Left hindlimb (tissue), 1 donor: ENCODE results near the gene DIP2B.

ENCODE experiments used
- DNase-seq: peaks from one replicate; pipeline ENCODE4 v3.0.0-alpha.2; 2018

Gene DIP2B

GRCh38 chr12:50776749-50777728, 272.3 kb downstream of the DIP2B start:
- no peak for DNase-seq

GRCh38 chr12:50778663-50779590, 274.1 kb downstream of the DIP2B start:
- no peak for DNase-seq

GRCh38 chr12:50780013-50780412, 275.2 kb downstream of the DIP2B start:
- no peak for DNase-seq

GRCh38 chr12:50784501-50784900, 279.7 kb downstream of the DIP2B start:
- no peak for DNase-seq

GRCh38 chr12:50785406-50786001, 280.7 kb downstream of the DIP2B start:
- no peak for DNase-seq

GRCh38 chr12:50786498-50787231, 281.9 kb downstream of the DIP2B start:
- DNase-seq: no peak

GRCh38 chr12:50787618-50788017, 282.8 kb downstream of the DIP2B start:
- DNase-seq: no peak

- no peak for DNase-seq
These were observed 283.8 kb downstream of the DIP2B start for GRCh38 chr12:50788561-50788960.

GRCh38 chr12:50790081-50790480, 285.3 kb downstream of the DIP2B start:
- no peak for DNase-seq
